ENCODE data around the gene NATD1.

The NATD1 gene

DNA sequence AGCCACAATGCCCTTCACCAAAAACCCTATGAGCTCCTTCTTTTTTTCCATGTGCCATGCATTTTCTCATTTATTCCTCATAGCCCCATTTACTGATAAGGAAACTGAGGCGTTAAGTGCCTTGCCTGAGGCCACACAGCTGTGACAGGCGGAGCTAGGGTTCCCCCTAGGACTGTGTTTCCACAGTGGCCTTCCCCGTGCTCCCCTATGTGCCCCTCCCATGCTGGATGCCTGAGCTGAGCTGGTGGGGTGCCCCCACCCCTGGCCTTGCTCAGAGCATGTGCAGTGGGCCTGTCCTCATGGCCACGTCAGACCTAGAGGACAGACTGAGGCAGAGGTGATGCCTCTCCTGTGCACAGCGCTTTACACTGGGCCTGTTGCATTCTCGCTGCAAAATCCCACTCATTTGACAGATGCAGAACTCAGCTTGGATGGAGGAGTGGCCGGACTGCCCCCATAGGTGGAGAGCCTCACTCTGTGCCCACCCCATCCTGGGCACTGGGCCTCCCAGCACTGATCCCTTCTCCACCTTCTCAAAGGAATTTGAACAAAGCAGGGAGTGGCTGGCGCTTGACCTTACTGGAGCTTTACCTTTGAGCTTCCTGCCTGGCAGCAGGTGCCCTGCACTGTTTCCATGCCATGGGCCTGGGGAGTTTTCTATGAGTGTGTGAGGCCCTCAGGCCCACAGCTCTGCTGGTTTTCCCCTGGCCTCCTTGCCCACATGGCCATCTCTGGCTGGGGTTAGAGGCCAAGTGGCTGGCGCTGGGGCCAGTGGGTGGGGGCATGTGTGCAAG lies 33.9 kb upstream of the NATD1 start:
- Histone ChIP-seq H3K9ac (ENCODE audit: low read length) (no peak overlapping the region), H3K9me3 (ENCODE audit: control insufficient read depth, low read depth, low read length) (peaks cover 2% of the 10 kb centered on the region), H3K4me3 (ENCODE audit: low read length) (no peak overlapping the region), H3K27ac (ENCODE audit: low read length) (no peak overlapping the region), H3K36me3 (ENCODE audit: control insufficient read depth, low read depth, low read length) (no peaks in the 10 kb centered on the region), H3K4me1 (ENCODE audit: control insufficient read depth, low read depth, low read length) (peaks cover 11% of the 10 kb centered on the region), H3K27me3 (ENCODE audit: control insufficient read depth, insufficient read depth, low read length) (peaks cover 11% of the 10 kb centered on the region)

DNA sequence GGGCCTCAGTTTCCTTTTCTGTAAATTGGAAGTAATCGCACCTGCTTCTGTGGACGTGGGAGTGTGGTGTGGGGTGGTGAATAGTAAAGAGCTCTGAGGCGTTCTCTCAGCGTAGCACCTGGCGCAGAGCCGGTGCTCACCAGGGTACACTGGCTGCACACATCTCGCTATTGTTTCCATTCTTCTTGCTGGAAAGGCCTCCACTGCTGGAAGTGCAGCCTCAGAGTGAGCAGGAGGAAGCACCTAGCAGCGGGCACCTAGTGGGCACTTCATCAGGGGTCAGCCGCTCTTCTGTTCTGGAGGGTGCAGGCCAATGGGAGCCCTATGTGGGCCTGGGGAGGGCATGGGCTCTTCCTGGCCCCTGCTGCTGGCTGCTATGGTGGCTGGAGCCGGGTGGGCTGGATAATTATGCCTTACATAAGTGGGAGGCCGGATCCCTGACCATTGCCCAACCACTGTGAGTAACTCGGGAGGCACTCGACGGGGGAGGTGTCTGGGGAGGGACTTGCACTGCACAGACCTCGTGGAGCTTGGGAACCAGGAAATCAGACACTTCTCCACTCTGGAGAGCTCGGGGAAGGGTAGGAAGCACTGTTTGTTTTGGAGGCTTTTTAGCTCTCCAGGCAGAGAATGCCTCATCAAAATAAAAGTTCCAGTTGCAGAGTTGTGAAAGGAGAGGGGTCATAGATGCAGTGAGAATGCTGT lies 33.0 kb upstream of the NATD1 start:
- H3K4me1 ChIP-seq (ENCODE audit: control insufficient read depth, low read depth, low read length): peaks cover 11% of the 10 kb centered on the region

DNA sequence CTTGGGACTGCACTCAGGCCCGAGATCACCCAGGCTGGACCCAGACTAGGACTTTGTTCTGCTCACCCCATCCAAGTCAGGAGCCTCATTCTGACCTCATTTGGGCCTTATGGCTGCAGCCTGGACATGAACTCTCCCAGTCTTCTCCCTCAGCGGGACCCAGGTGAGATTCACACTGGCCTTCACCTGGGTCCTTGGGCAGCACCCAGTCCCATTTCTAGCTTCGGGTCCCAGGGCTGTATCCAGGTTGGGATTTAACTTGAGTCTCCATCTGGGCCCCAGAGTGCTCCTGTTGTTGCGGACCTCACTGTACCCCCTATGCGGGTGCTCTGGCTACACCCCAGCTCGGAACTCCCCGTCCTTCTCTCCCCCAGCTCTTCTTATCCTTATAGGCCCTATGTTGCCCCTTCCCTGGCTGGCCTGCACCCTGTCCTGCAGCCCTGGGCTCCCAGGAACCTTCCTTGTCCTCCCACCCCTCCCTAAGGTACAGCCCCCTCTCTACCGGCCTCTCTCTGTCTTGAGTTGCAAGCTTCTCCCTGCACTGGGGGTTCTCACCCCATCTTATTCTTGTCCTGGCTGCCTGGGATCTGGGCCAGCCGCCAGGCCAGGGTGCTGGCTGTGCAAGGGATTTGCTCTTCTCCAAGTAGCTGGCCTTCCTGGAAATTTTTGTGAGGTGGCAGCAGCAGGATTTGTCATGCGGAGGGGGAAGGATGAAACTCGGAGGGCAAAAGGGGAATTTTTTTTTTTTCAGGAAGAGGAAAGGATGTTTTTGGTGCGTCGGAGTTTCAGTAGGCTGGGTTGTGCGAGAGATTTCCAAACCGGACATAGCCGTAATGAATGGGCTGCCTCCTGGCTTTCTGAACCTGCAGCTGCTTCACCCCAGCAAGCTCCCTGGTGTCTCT lies 32.2 kb upstream of the NATD1 start:
- Histone ChIP-seq H3K36me3 (ENCODE audit: control insufficient read depth, low read depth, low read length) (no peaks in the 10 kb centered on the region), H3K27me3 (ENCODE audit: control insufficient read depth, insufficient read depth, low read length) (peaks cover 11% of the 10 kb centered on the region), H3K9me3 (ENCODE audit: control insufficient read depth, low read depth, low read length) (no peaks in the 10 kb centered on the region), H3K4me3 (ENCODE audit: low read length) (peak overlapping the region; percentile 85), H3K9ac (ENCODE audit: low read length) (peak overlapping the region; percentile 57), H3K4me1 (ENCODE audit: control insufficient read depth, low read depth, low read length) (peaks cover 11% of the 10 kb centered on the region), H3K27ac (ENCODE audit: low read length) (no peak overlapping the region)

More for the DNA sequence above, 33.0 kb upstream of the NATD1 start:
- Histone ChIP-seq H3K27ac (ENCODE audit: low read length) (no peak overlapping the region), H3K36me3 (ENCODE audit: control insufficient read depth, low read depth, low read length) (no peaks in the 10 kb centered on the region), H3K9ac (ENCODE audit: low read length) (no peak overlapping the region), H3K9me3 (ENCODE audit: control insufficient read depth, low read depth, low read length) (no peaks in the 10 kb centered on the region), H3K4me3 (ENCODE audit: low read length) (peak overlapping the region; percentile 85), H3K27me3 (ENCODE audit: control insufficient read depth, insufficient read depth, low read length) (peaks cover 11% of the 10 kb centered on the region)

DNA sequence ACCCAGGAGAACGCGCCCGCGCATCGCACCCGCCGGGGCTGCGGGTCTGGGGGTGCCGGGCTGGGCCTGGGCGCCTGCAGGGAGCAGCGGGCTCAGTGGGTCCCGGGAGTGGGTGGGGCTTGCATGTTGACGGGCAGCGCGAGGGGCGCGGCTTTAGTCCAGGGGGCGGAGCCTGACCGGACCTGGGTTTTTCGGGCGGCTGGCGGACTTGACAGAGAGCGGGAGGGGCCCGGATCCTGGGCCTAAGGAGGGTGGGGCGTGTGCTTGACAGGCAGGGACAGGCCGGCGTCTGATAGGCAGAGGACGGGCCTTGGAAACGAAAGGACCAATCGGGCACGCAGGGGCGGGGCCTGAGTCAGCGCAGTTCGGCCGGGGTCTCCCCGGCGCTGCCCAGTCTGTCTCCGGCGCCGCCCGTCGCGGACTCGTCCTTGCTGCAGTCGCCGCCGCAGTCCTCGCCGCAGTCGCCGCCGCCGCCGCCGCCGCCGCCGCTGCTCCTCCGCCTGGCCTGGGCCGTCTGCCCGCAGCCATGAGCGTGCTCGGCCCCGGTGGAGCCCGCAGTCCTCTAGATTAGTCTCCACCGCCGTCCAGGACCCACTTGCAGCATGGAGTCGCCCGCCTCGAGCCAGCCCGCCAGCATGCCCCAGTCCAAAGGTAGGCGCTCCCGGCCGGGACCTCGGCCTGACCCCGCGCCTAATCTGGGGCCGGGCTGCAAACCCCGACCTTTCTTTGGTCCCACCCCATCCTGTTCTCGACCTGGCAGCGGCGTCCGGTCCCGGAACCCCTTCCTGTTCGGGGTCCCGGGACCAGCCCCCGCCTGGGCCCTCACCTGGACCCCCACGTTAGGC lies 31.3 kb upstream of the NATD1 start, which contains the start of gene MAP2K3:
Gene MAP2K3 (plus strand): TSS at position 393 of the 845 bp plus-strand sequence. CDS start 210 bp downstream, at position 603.
- Histone ChIP-seq H3K9me3 (ENCODE audit: control insufficient read depth, low read depth, low read length) (no peaks in the 10 kb centered on the region), H3K27ac (ENCODE audit: low read length) (no peak within 1 kb of the TSS), H3K4me3 (ENCODE audit: low read length) (peak within 1 kb of the TSS; percentile 85), H3K27me3 (ENCODE audit: control insufficient read depth, insufficient read depth, low read length) (peaks cover 11% of the 10 kb centered on the region), H3K4me1 (ENCODE audit: control insufficient read depth, low read depth, low read length) (peaks cover 11% of the 10 kb centered on the region), H3K9ac (ENCODE audit: low read length) (peak within 1 kb of the TSS; percentile 57), H3K36me3 (ENCODE audit: control insufficient read depth, low read depth, low read length) (no peaks in the 10 kb centered on the region)

DNA sequence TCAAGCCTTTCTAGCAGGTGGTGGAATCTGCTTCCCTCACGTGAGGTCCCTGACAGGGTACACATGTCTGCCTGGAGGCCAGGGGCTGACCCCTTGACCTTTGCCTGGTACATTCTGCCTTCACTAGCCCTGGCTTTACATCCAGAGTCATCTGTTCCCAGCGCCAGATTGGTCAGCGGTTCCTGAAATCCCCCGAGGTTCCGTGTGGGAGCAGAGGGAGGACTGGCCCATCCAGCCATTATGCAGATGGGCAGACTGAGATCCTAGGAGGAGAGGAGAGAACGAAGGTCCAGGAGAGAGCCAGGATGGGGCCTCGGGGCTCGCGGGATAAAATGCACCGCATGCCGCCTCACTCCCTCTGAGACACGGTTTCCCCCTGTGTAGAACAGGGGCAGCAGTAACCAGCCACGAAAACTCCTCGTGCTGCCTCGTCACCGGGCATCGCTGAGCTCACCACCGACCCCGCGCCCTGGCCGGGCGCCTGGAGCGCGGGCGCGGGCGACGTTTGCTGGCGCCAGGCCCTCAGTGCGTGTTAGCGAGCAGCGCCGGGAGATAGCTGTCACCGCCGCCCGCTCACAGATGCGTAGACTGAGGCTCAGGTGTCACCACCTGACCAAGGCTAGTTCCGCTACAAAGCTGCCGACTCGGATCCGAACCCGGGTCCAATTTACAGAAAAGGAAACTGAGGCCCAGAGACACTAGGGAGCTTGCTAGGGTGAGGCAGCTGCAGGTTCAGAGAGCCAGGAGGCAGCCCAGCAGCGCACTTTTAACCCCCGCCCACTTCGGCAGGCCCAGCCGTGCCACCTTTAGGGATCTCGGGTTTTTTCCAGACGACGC lies 30.5 kb upstream of the NATD1 start:
- H3K36me3 ChIP-seq (ENCODE audit: control insufficient read depth, low read depth, low read length): no peaks in the 10 kb centered on the region
- H3K9ac ChIP-seq (ENCODE audit: low read length): no peak overlapping the region
- no peaks in the 10 kb centered on the region for H3K9me3 ChIP-seq (ENCODE audit: control insufficient read depth, low read depth, low read length)
- H3K4me3 ChIP-seq (ENCODE audit: low read length): peak overlapping the region; percentile 29
- H3K27ac ChIP-seq (ENCODE audit: low read length): no peak overlapping the region
- H3K27me3 ChIP-seq (ENCODE audit: control insufficient read depth, insufficient read depth, low read length): peaks cover 11% of the 10 kb centered on the region
- H3K4me1 ChIP-seq (ENCODE audit: control insufficient read depth, low read depth, low read length): peaks cover 11% of the 10 kb centered on the region

DNA sequence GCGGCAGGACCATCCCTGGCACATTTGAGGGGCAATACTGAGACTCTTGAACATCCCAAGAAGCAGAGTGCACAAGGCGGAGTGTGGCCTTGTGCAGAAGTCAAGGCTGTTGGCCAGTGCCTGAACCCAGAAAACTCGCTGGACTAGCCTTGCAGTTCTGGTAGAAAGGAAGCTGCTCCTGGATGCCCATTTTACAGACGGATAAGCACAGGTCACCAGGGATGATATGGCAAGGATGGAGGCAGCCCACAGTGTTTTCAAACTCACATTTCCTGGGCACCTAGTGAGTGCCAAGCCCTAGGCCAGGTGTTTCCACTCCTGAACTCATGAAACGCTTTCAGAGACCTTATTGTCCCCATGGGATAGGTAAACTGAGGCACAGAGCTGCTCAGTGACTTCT lies 29.6 kb upstream of the NATD1 start:
- no peak overlapping the region for H3K9ac ChIP-seq (ENCODE audit: low read length)
- H3K27ac ChIP-seq (ENCODE audit: low read length): no peak overlapping the region
- H3K36me3 ChIP-seq (ENCODE audit: control insufficient read depth, low read depth, low read length): no peaks in the 10 kb centered on the region
- H3K9me3 ChIP-seq (ENCODE audit: control insufficient read depth, low read depth, low read length): no peaks in the 10 kb centered on the region
- no peak overlapping the region for H3K4me3 ChIP-seq (ENCODE audit: low read length)
- H3K27me3 ChIP-seq (ENCODE audit: control insufficient read depth, insufficient read depth, low read length): peaks cover 11% of the 10 kb centered on the region
- H3K4me1 ChIP-seq (ENCODE audit: control insufficient read depth, low read depth, low read length): peaks cover 11% of the 10 kb centered on the region

DNA sequence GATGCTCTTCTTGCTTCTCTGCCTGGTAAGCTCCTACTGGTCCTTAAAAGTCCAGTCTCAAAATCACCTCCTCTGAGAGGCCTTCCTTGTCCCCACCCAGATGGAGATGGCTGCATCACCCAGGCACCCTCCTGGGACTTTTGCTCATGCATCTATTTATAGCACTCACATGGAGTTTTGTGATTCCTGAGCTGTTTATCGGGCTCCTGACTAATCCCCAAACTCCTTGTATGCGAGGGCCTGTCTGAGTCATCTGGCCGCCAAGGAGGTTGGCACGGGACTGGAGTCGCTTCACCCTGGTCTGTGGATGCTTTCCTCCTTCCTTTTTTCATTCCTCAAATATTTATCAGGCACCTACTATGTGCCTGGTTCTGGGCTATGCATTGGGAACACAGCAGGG lies 29.0 kb upstream of the NATD1 start:
- Histone ChIP-seq H3K9me3 (ENCODE audit: control insufficient read depth, low read depth, low read length) (no peaks in the 10 kb centered on the region), H3K36me3 (ENCODE audit: control insufficient read depth, low read depth, low read length) (no peaks in the 10 kb centered on the region), H3K9ac (ENCODE audit: low read length) (no peak overlapping the region), H3K27me3 (ENCODE audit: control insufficient read depth, insufficient read depth, low read length) (peaks cover 15% of the 10 kb centered on the region), H3K4me3 (ENCODE audit: low read length) (no peak overlapping the region), H3K4me1 (ENCODE audit: control insufficient read depth, low read depth, low read length) (peaks cover 11% of the 10 kb centered on the region), H3K27ac (ENCODE audit: low read length) (no peak overlapping the region)

DNA sequence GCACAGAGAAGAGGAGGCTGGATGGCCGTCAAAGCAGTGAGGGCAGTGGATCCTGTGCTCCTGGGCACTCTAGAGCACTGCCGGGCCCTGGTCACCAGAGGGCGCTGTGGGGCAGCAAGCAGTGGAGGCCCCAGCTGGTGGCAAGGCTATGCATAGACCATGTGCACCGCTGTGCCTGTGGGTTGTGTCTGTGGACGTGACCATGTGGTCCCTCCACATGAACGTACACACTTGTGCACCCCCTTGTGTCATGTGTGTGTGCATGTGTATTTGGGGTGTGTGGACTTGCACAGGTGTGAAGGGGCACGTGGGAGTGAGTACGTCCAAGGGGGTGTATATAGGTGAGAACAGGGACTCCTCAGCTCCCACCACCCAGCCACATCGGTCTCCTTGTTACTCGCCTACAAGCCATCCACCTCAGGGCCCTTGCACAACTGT lies 26.9 kb upstream of the NATD1 start:
- H3K9me3 ChIP-seq (ENCODE audit: control insufficient read depth, low read depth, low read length): no peaks in the 10 kb centered on the region
- peaks cover 4% of the 10 kb centered on the region for H3K4me1 ChIP-seq (ENCODE audit: control insufficient read depth, low read depth, low read length)
- no peak overlapping the region for H3K27ac ChIP-seq (ENCODE audit: low read length)
- H3K9ac ChIP-seq (ENCODE audit: low read length): no peak overlapping the region
- no peak overlapping the region for H3K4me3 ChIP-seq (ENCODE audit: low read length)
- H3K27me3 ChIP-seq (ENCODE audit: control insufficient read depth, insufficient read depth, low read length): peaks cover 33% of the 10 kb centered on the region
- no peaks in the 10 kb centered on the region for H3K36me3 ChIP-seq (ENCODE audit: control insufficient read depth, low read depth, low read length)

DNA sequence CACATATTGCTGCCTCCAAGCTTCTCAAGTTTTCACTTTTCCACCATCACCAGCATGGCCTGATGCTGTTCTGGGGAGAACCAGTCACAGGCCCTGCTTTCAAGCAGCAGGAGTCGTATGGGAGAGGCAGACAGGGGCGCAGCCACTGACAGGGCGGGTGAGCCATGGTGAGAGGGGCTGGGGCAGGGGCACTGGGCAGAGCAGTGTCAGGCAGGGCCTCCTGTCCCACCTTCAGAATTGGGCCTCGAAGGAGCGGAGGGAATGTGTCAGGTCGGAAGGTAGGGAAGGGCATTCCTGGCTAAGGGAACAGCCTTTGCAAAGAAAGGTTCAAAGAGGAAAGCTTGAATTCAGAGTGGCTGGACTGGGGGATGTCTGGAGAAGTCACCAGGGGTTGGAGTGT lies 26.4 kb upstream of the NATD1 start:
- H3K27ac ChIP-seq (ENCODE audit: low read length): no peak overlapping the region
- H3K4me3 ChIP-seq (ENCODE audit: low read length): no peak overlapping the region
- no peak overlapping the region for H3K9ac ChIP-seq (ENCODE audit: low read length)
- no peaks in the 10 kb centered on the region for H3K9me3 ChIP-seq (ENCODE audit: control insufficient read depth, low read depth, low read length)
- H3K27me3 ChIP-seq (ENCODE audit: control insufficient read depth, insufficient read depth, low read length): peaks cover 38% of the 10 kb centered on the region
- H3K36me3 ChIP-seq (ENCODE audit: control insufficient read depth, low read depth, low read length): no peaks in the 10 kb centered on the region
- peaks cover 5% of the 10 kb centered on the region for H3K4me1 ChIP-seq (ENCODE audit: control insufficient read depth, low read depth, low read length)

DNA sequence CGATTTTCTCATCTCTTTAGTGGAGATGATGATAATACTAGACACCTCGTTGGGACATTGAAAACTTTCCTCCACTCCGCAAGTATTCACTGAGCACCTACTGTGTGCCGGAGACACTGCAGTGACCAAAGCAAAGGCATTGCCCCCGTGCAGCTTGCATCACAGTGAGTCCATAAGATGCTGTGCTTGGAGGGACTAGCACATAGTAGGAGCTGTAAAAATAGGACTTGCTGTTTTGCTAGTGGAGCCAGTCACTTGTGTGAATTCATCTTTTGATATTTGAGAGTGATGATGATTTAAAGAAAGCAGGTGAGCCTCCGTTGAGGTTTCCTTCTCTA lies 26.0 kb upstream of the NATD1 start:
- Histone ChIP-seq H3K4me1 (ENCODE audit: control insufficient read depth, low read depth, low read length) (peaks cover 5% of the 10 kb centered on the region), H3K9ac (ENCODE audit: low read length) (no peak overlapping the region), H3K27me3 (ENCODE audit: control insufficient read depth, insufficient read depth, low read length) (peaks cover 42% of the 10 kb centered on the region), H3K4me3 (ENCODE audit: low read length) (no peak overlapping the region), H3K9me3 (ENCODE audit: control insufficient read depth, low read depth, low read length) (no peaks in the 10 kb centered on the region), H3K27ac (ENCODE audit: low read length) (no peak overlapping the region), H3K36me3 (ENCODE audit: control insufficient read depth, low read depth, low read length) (no peaks in the 10 kb centered on the region)

Measured in iPS-18a (cell line).